Measurements from ENCODE around the gene SPHK2. TPM values are rescaled to one million over a fixed set of nuclear protein-coding genes. Genes with fewer than 3 reads are reported as not detected.
A peak's percentile ranks its signal among the peaks of the same experiment; 100 is the strongest.

Gene SPHK2
- total RNA-seq, 1 experiment from 2014 or later = 19.9 TPM

- peak overlapping the region; percentile 57 for H3K4me2 ChIP-seq (ENCODE audit: low read length)
These were observed 41.8 kb downstream of the SPHK2 start for GRCh38 chr19:48660852-48661710.

DNA sequence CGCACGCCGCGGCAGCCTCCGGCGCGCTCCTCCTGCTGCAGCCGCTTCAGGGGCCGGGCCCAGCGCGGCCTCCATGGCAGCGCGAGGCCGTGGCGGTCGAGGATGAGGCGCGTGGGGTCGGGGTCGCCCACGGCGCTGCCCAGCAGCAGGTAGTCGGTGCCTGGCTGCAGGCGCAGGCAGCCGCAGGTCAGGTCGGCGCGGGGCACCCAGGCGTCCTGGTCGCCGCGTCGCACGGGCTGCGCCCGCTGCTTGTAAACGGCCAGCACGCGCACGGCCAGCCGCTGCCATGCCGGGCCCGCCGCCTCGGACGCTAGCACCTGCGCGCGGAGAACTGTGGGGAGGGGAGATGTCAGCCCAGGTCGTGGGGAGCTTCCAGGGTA lies 42.4 kb downstream of the SPHK2 start:
- ChIA-PET RAD21 (ENCODE audit: low non-redundant PET in 1 of 2, low total read pairs in 2 of 2, uncharacterized antibody in 2 of 2, unreplicated experiment in 2 of 2) (no interaction called here), CTCF (no interaction called here), POLR2A (no interaction called here)
- no peak overlapping the region for H3K9ac ChIP-seq (ENCODE audit: low read length)
- no peak for DNase-seq (ENCODE audit: low read depth, low spot score)
- H3K27me3 ChIP-seq (ENCODE audit: insufficient read depth, low read length) = no peaks in the 10 kb centered on the region
- TF ChIP-seq FOSL1 (IDR thresholded peaks at IDR 0.05; ENCODE audit: low read depth) (no peak), REST (IDR thresholded peaks at IDR 0.05; ENCODE audit: low read depth) (no peak), SRF (IDR thresholded peaks at IDR 0.05; ENCODE audit: low read depth) (no peak), EGR1 (IDR thresholded peaks at IDR 0.05; ENCODE audit: low read depth) (no peak), SP1 (IDR thresholded peaks at IDR 0.05; ENCODE audit: low read depth) (no peak), MAX (IDR thresholded peaks at IDR 0.05) (no peak), ZFX (IDR thresholded peaks at IDR 0.05) (no peak), ELF1 (IDR thresholded peaks at IDR 0.05; ENCODE audit: borderline replicate concordance, low read depth) (no peak), POLR2AphosphoS5 (IDR thresholded peaks at IDR 0.05; ENCODE audit: low read depth, low read length) (no peak), CBX3 (IDR thresholded peaks at IDR 0.05; ENCODE audit: low read depth) (no peak), RAD21 (IDR thresholded peaks at IDR 0.05; ENCODE audit: low read depth) (no peak)
- TF ChIP-seq, protein P1, sequence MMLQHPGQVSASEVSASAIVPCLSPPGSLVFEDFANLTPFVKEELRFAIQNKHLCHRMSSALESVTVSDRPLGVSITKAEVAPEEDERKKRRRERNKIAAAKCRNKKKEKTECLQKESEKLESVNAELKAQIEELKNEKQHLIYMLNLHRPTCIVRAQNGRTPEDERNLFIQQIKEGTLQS (IDR thresholded peaks at IDR 0.05) = no peak
- H3K9me2 ChIP-seq (ENCODE audit: insufficient read depth) = no peaks in the 10 kb centered on the region
- H3K4me3 ChIP-seq (replicated peaks in 1 of 2; ENCODE audit: low read depth in 1 of 2, low read length in 2 of 2) = no peak overlapping the region
- no peaks in the 10 kb centered on the region for H3K79me2 ChIP-seq (ENCODE audit: insufficient read depth, low read length)
- intact Hi-C loops (cut with micrococcal nuclease) = no loop called here
- no peak for ATAC-seq
- no peaks in the 10 kb centered on the region for H4K20me1 ChIP-seq (ENCODE audit: insufficient read depth)
- no peaks in the 10 kb centered on the region for H3K36me3 ChIP-seq (ENCODE audit: control insufficient read depth in 1 of 2, insufficient read depth in 2 of 2, low read length in 2 of 2)
- H3K27ac ChIP-seq (ENCODE audit: low read depth, low read length) = peak overlapping the region; percentile 23; the same call in 1 of the 2 replicates
- no peaks in the 10 kb centered on the region for H3K9me3 ChIP-seq (ENCODE audit: control insufficient read depth in 1 of 2, insufficient read depth in 1 of 2, low read depth in 1 of 2, low read length in 2 of 2)
- no TSS peak for BruUV-seq (replicated peaks)
- peaks cover 2 to 24% of the 10 kb centered on the region in 2 experiments; a peak in 3 of 4 replicates for H3K4me1 ChIP-seq (ENCODE audit: control insufficient read depth in 1 of 2, insufficient read depth in 2 of 2, low read length in 2 of 2)
- no peak overlapping the region for H2AFZ ChIP-seq (ENCODE audit: low read depth, low read length, poor library complexity, severe bottlenecking)
- H3K4me2 ChIP-seq (ENCODE audit: low read length) = no peak overlapping the region

More at GRCh38 chr19:48660852-48661710, 41.8 kb downstream of the SPHK2 start:
- Histone ChIP-seq H3K9ac (ENCODE audit: low read length) (no peak overlapping the region), H4K20me1 (ENCODE audit: insufficient read depth) (no peaks in the 10 kb centered on the region), H3K27ac (ENCODE audit: low read depth, low read length) (peak overlapping the region; percentile 23), H3K79me2 (ENCODE audit: insufficient read depth, low read length) (no peaks in the 10 kb centered on the region), H3K4me1 (ENCODE audit: control insufficient read depth in 1 of 2, insufficient read depth in 2 of 2, low read length in 2 of 2) (peaks cover 2 to 24% of the 10 kb centered on the region in 2 experiments; a peak in 3 of 4 replicates), H3K27me3 (ENCODE audit: insufficient read depth, low read length) (no peaks in the 10 kb centered on the region), H3K9me3 (ENCODE audit: control insufficient read depth in 1 of 2, insufficient read depth in 1 of 2, low read depth in 1 of 2, low read length in 2 of 2) (no peaks in the 10 kb centered on the region), H3K36me3 (ENCODE audit: control insufficient read depth in 1 of 2, insufficient read depth in 2 of 2, low read length in 2 of 2) (no peaks in the 10 kb centered on the region), H3K4me3 (replicated peaks in 1 of 2; ENCODE audit: low read depth in 1 of 2, low read length in 2 of 2) (no peak overlapping the region; a peak in 1 of 4 replicates), H2AFZ (ENCODE audit: low read depth, low read length, poor library complexity, severe bottlenecking) (peak overlapping the region; percentile 8), H3K9me2 (ENCODE audit: insufficient read depth) (no peaks in the 10 kb centered on the region)
- ATAC-seq = peak; percentile 91
- ChIA-PET POLR2A (no interaction called here), CTCF (no interaction called here), RAD21 (ENCODE audit: low non-redundant PET in 1 of 2, low total read pairs in 2 of 2, uncharacterized antibody in 2 of 2, unreplicated experiment in 2 of 2) (no interaction called here)
- no peak for TF ChIP-seq CEBPB (IDR thresholded peaks at IDR 0.05; ENCODE audit: low read depth)
- TF ChIP-seq SP1 (IDR thresholded peaks at IDR 0.05; ENCODE audit: low read depth) = peak; percentile 70; the same call in 1 of the 2 replicates
- TF ChIP-seq MAX (IDR thresholded peaks at IDR 0.05) = peak; percentile 82
- peak; percentile 95 for DNase-seq (ENCODE audit: low read depth, low spot score)
- BruUV-seq (replicated peaks) = no TSS peak
- intact Hi-C loops (cut with micrococcal nuclease) = no loop called here
